Jurkat, Clone E6-1 (cell line): Measurements from ENCODE around the gene CLPSL2.

ENCODE experiments used
- DNase-seq: peaks from one replicate; pipeline ENCODE4 v3.0.0-alpha.2; 2011; ENCODE audit warnings: low read depth, low spot score
- H3K4me3 ChIP-seq: 2 replicates; pipeline ENCODE4 v1.5.1; 2011; ENCODE audit warnings: mild to moderate bottlenecking, low read length, control low read depth, moderate library complexity

The CLPSL2 gene

DNA sequence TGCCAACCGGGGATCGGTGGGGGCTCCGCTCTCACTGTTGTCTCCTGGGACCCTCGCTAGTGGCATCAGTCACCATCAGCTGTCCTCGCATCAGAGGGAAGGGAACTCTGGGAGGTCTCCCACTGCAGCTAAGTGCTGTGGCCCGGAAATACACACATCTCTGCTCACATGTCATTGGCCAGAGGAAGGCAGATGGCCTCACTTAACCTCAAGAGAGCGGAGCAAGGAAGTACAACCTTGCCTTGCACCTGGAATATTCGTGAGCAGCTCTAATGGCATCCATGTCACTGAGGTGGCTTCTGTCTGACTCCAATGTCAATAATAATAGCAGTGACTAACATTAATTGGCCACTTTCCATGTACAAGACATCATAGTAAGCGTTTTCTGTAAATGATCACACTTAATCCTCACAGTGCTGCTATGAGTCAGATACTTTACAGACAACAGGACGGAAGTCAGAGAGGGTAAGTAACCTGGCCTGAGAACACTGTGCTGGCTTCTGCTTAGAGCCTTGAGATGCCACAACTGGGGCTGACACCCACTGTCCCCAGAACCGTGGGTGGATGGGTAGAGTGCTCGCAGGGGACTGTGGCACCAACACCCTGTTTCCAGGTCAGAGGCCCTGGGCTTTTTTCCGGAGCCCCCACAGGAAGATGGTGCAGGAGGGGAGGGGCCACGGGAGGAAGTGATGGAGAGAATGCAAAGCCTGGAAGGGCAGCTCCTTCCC lies 34.7 kb downstream of the CLPSL2 start:
- no peak for DNase-seq

DNA sequence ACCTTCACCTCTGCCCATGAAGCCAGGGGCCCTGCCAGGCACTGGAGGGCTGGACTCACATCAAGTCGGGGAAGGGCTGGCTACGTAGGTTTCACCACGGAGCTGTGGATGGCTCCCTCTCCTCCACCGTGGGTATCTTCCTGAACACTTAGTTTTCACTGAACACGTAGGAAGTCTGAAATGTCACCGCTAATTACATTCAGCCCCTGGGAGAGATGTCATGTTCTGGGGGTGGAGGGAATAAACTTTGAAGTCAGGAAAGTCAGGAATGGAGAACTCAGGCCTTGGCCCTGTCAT lies 35.2 kb downstream of the CLPSL2 start:
- H3K4me3 ChIP-seq: no peak overlapping the region
- no peak for DNase-seq

More for the DNA sequence above, 34.7 kb downstream of the CLPSL2 start:
- no peak overlapping the region for H3K4me3 ChIP-seq

- DNase-seq: no peak
- H3K4me3 ChIP-seq: no peak overlapping the region
Measured at GRCh38 chr6:35817515-35817914, 41.1 kb downstream of the CLPSL2 start.

GRCh38 chr6:35823601-35824000 lies 47.2 kb downstream of the CLPSL2 start:
- H3K4me3 ChIP-seq: no peak overlapping the region
- no peak for DNase-seq

DNA sequence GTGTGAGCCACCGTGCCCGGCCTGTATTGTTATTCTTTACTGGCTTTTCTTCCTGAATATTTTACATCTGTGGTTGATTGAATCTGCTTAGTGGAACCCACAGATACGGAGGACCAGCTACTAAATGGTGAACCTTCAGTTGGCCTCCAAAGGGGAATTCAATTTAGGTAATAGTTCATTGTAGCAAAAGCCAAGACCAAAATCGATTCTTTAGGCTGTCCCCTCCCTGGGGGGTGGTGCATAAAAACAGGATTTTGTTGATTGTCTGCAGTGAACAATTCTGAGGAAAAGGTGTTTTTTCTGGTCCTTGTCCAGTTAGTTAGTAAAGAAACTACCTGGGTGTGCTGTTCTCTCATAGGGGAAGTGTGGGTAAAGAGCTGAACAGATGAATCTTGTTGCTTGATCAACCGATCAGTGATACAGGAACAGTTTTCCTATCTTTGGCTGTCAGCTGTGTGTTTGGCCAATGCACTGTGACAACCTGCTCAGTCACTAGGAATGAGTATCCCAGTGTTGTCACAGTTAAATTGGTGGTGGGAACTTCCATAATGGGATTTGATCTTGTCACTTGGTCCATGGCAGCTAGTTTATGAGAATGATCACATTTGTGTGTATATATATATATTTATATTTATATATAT lies 48.3 kb downstream of the CLPSL2 start:
- no peak overlapping the region for H3K4me3 ChIP-seq
- DNase-seq: no peak
